GM23248 (cell line): ENCODE measurements around the gene ELMO1. TPM values are rescaled to one million over a fixed set of nuclear protein-coding genes. Genes with fewer than 3 reads are reported as not detected.

Source experiments
- DNase-seq: peaks from one replicate; pipeline ENCODE4 v3.0.0-alpha.2; 2015
- H2AFZ ChIP-seq: fragments of 200-600 bp; sonication (generic); 2 replicates; pipeline ENCODE4 v1.6.1; 2016; ENCODE audit warnings: antibody characterized with exemption
- H3F3A ChIP-seq: fragments of 200-600 bp; sonication (generic); 2 replicates; pipeline ENCODE4 v1.6.1; 2016; ENCODE audit warnings: mild to moderate bottlenecking, antibody characterized with exemption, mixed run types; ENCODE audit not compliant: insufficient read depth
- H3K27ac ChIP-seq: fragments of 200-600 bp; sonication (generic); 2 replicates; pipeline ENCODE4 v1.5.1; 2016; ENCODE audit warnings: mild to moderate bottlenecking
- H3K27me3 ChIP-seq: fragments of 200-600 bp; sonication (generic); replicated peaks from 2 replicates; pipeline ENCODE4 v1.6.1; 2016; ENCODE audit warnings: mild to moderate bottlenecking; ENCODE audit not compliant: insufficient read depth
- H3K36me3 ChIP-seq: fragments of 200-600 bp; sonication (generic); 2 replicates; pipeline ENCODE4 v1.6.1; 2016; ENCODE audit warnings: low read depth, mild to moderate bottlenecking
- H3K4me1 ChIP-seq: fragments of 200-600 bp; sonication (generic); 2 replicates; pipeline ENCODE4 v1.6.1; 2016; ENCODE audit warnings: mild to moderate bottlenecking; ENCODE audit not compliant: insufficient read depth
- H3K4me2 ChIP-seq: fragments of 200-600 bp; sonication (generic); one replicate; pipeline ENCODE4 v1.6.1; 2016; ENCODE audit warnings: mild to moderate bottlenecking; ENCODE audit not compliant: unreplicated experiment
- H3K4me3 ChIP-seq: fragments of 200-600 bp; sonication (generic); 2 replicates; pipeline ENCODE4 v1.5.1; 2016; ENCODE audit warnings: mild to moderate bottlenecking
- H3K79me2 ChIP-seq: fragments of 200-600 bp; sonication (generic); 2 replicates; pipeline ENCODE4 v1.6.1; 2016; ENCODE audit warnings: mild to moderate bottlenecking; ENCODE audit not compliant: insufficient read depth
- H3K9ac ChIP-seq: fragments of 200-600 bp; sonication (generic); 2 replicates; pipeline ENCODE4 v1.6.1; 2016; ENCODE audit warnings: mild to moderate bottlenecking
- H3K9me2 ChIP-seq: fragments of 200-600 bp; sonication (generic); 2 replicates; pipeline ENCODE4 v1.6.1; 2016; ENCODE audit warnings: mixed run types, mild to moderate bottlenecking, moderate library complexity; ENCODE audit not compliant: insufficient read depth
- H3K9me3 ChIP-seq: fragments of 200-600 bp; sonication (generic); one replicate; pipeline ENCODE4 v1.6.1; 2017; ENCODE audit warnings: low read depth
- H4K20me1 ChIP-seq: fragments of 200-600 bp; sonication (generic); 2 replicates; pipeline ENCODE4 v1.6.0; 2016; ENCODE audit not compliant: insufficient read depth
- EZH2 ChIP-seq: fragments of 200-600 bp; sonication (generic); IDR thresholded peaks from 2 replicates; pipeline ENCODE4 v1.6.1; 2018; ENCODE audit warnings: antibody characterized with exemption, mild to moderate bottlenecking; ENCODE audit not compliant: insufficient read depth, poor library complexity, severe bottlenecking
- EZH2phosphoT487 ChIP-seq: fragments of 200-600 bp; sonication (generic); IDR thresholded peaks from 2 replicates; pipeline ENCODE4 v1.6.1; 2018; ENCODE audit warnings: antibody characterized with exemption, moderate library complexity, mild to moderate bottlenecking, low read depth; ENCODE audit not compliant: insufficient read depth
- WGBS, 2 experiments: methylation state at CpG; one replicate each; pipeline ENCODE4 v1.1.6; 2015 to 2017; ENCODE audit warnings: low lambda C conversion rate in 2 of 2, low coverage in 1 of 2; ENCODE audit errors: missing lambda C conversion rate in 2 of 2; 5-methylcytosine and 5-hydroxymethylcytosine counted together
- in situ Hi-C: fragments of 300-500 bp; cut with MboI; formaldehyde crosslinking; loops from 2 replicates; pipeline ENCODE4 v1.15.0; 2020
- polyA plus RNA-seq: library from polyadenylated mRNA; unstranded; fragments of >200 nt; fragmentation: Nextera tagmentation; extraction: Ambion mirVana; gene quantifications from 2 replicates; pipeline ENCODE4 v1.2.1, GENCODE V29; 2016
- total RNA-seq: library from RNA; depleted of rRNA; stranded (reverse); fragments of >200 nt; shearing (Covaris generic); gene quantifications from 2 replicates; pipeline ENCODE4 v1.2.3, GENCODE V29; 2014

The ELMO1 gene
- total and polyA plus RNA-seq, 2 experiments from 2014 or later = not detected

DNA sequence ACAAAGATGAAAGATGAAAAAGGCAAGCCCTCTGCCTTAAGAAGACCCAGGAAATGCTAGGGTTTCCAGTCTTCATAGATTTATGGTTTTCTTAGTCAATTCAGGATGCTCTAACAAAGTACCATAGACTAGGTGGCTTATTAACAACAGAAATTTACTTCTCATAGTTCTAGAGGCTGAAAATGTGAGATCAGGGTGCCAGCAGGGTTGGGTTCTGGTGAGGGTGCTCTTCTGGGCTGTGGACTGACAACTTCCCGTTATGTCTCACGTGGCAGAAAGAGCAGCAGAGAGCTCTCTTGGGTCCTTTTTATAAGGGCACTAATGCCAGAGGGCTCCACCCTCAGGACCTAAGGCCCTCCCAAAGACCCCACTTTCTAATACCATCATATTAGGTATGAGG lies 23.7 kb downstream of the ELMO1 start:
- no peaks in the 10 kb centered on the region for H3K79me2 ChIP-seq
- 50 to 54% methylated on average over 2 of the region's 2 CpGs for WGBS, 2 experiments

DNA sequence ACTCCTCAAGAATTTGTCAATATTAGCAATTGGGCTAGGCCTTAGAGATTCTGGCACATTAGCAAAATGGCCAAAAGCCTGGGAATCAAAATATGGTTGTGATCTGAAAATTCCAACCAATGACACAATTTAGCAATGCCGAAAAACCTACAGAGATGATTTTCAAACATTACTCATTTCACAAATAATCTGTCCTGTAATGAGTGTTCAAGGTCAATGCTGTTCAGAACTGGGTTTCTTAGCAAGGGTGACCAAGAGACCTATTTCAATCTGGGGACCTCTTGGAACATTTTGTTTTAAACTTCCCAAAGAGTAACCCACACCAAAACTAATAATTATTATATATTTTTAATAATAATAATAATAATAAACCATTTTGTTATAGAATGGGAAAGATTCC lies 24.1 kb downstream of the ELMO1 start:
- 23 to 29% methylated on average over 1 of the region's 1 CpG for WGBS, 2 experiments

More for the DNA sequence above, 23.7 kb downstream of the ELMO1 start:
- H4K20me1 ChIP-seq = no peaks in the 10 kb centered on the region
- H3K9ac ChIP-seq = no peak overlapping the region
- no peaks in the 10 kb centered on the region for H3K9me3 ChIP-seq
- H3K27ac ChIP-seq = no peak overlapping the region
- H3K4me3 ChIP-seq = no peak overlapping the region
- no peaks in the 10 kb centered on the region for H3K4me1 ChIP-seq
- no peaks in the 10 kb centered on the region for H3F3A ChIP-seq
- no peaks in the 10 kb centered on the region for H3K36me3 ChIP-seq
- TF ChIP-seq EZH2 (no peak), EZH2phosphoT487 (no peak)
- in situ Hi-C loops = no loop called here
- H3K27me3 ChIP-seq = no peaks in the 10 kb centered on the region
- no peaks in the 10 kb centered on the region for H3K9me2 ChIP-seq
- no peak for DNase-seq
- no peak overlapping the region for H3K4me2 ChIP-seq
- no peak overlapping the region for H2AFZ ChIP-seq

DNA sequence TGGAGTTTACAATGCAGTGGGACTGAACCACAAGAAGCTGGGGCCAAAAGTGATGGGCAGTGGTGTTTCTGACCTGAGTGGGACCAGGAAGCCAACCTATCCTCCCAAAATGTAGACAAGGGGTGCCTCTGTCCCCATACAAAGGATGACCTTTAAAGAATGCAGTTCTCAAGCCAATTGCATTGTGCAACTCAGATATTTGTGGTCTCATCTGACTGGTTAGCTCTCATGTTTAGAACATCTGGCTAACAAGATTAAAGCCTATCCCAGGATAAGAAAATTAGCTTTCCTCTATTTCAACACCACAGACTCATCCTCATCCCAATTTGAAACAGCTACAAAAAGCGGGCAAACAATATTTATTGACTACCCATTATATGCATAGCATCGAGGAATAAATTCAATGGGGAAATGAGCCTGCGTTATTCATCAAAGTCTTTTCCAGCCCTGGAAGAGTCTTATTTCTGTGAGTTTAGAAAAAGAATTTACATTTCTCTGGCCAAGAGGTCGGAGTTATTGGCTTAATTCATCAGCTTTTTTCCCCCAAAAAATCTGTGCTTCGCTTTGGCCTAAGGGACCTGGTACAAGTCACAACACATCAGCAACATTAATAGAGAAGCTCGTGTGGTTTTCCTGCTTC lies 26.7 kb downstream of the ELMO1 start:
- Histone ChIP-seq H3K9me2 (no peaks in the 10 kb centered on the region), H3K36me3 (no peaks in the 10 kb centered on the region), H3K9ac (no peak overlapping the region), H3K4me3 (no peak overlapping the region), H3K4me1 (no peaks in the 10 kb centered on the region), H3F3A (no peaks in the 10 kb centered on the region), H3K27me3 (no peaks in the 10 kb centered on the region), H4K20me1 (no peaks in the 10 kb centered on the region), H3K9me3 (no peaks in the 10 kb centered on the region), H3K27ac (no peak overlapping the region), H3K4me2 (no peak overlapping the region), H2AFZ (no peak overlapping the region), H3K79me2 (no peaks in the 10 kb centered on the region)
- WGBS, 2 experiments = 2 to 3% methylated on average over 6 of the region's 6 CpGs
- peak; percentile 17 for DNase-seq
- TF ChIP-seq EZH2phosphoT487 (no peak), EZH2 (no peak)
- in situ Hi-C loops = no loop called here

More for the DNA sequence above, 24.1 kb downstream of the ELMO1 start:
- H3K36me3 ChIP-seq = no peaks in the 10 kb centered on the region
- no peaks in the 10 kb centered on the region for H3K27me3 ChIP-seq
- no peak overlapping the region for H3K4me3 ChIP-seq
- TF ChIP-seq EZH2phosphoT487 (no peak), EZH2 (no peak)
- no peaks in the 10 kb centered on the region for H4K20me1 ChIP-seq
- no peak overlapping the region for H3K9ac ChIP-seq
- H3K79me2 ChIP-seq = no peaks in the 10 kb centered on the region
- no peaks in the 10 kb centered on the region for H3K9me3 ChIP-seq
- in situ Hi-C loops = no loop called here
- DNase-seq = no peak
- no peak overlapping the region for H3K27ac ChIP-seq
- H3K4me1 ChIP-seq = no peaks in the 10 kb centered on the region
- H2AFZ ChIP-seq = no peak overlapping the region
- H3K9me2 ChIP-seq = no peaks in the 10 kb centered on the region
- no peaks in the 10 kb centered on the region for H3F3A ChIP-seq
- H3K4me2 ChIP-seq = no peak overlapping the region

- H3K4me3 ChIP-seq = no peak overlapping the region
- no peaks in the 10 kb centered on the region for H3K9me2 ChIP-seq
- no peaks in the 10 kb centered on the region for H3K27me3 ChIP-seq
- H4K20me1 ChIP-seq = no peaks in the 10 kb centered on the region
- no peak overlapping the region for H3K4me2 ChIP-seq
- H3K27ac ChIP-seq = no peak overlapping the region
- H2AFZ ChIP-seq = no peak overlapping the region
- 1 to 4% methylated on average over 6 of the region's 6 CpGs for WGBS, 2 experiments
- TF ChIP-seq EZH2 = no peak
- no peak for TF ChIP-seq EZH2phosphoT487
- H3K36me3 ChIP-seq = no peaks in the 10 kb centered on the region
- in situ Hi-C loops = no loop called here
- H3F3A ChIP-seq = no peaks in the 10 kb centered on the region
- no peaks in the 10 kb centered on the region for H3K9me3 ChIP-seq
- no peak for DNase-seq
- H3K79me2 ChIP-seq = no peaks in the 10 kb centered on the region
- H3K4me1 ChIP-seq = no peaks in the 10 kb centered on the region
- no peak overlapping the region for H3K9ac ChIP-seq
Measured at GRCh38 chr7:37420946-37421695, 27.5 kb downstream of the ELMO1 start.
